Kidney (tissue), 14 donors: ENCODE results near the gene ADGRG2. TPM values are rescaled to one million over a fixed set of nuclear protein-coding genes. Genes with fewer than 3 reads are reported as not detected.
"Not testable (repeated sequence)": the region's sequence is repeated elsewhere in the genome, so short reads cannot be mapped to it uniquely, and the experiment has no call there.

Experiments used
- DNase-seq, 5 donors: peaks; one replicate each; pipeline ENCODE4 v3.0.0-alpha.2; 2013 to 2020
- FAIRE-seq: peaks from 2 replicates; lab custom pipeline; 2012; peaks lifted over from hg19 to GRCh38; lab: Jason Lieb, UNC
- H3K27ac ChIP-seq, 2 donors: one replicate each; pipeline ENCODE4 v1.7.0; 2013; ENCODE audit warnings: low read depth in 2 of 2, low read length in 2 of 2, inconsistent platforms in 1 of 2
- H3K27me3 ChIP-seq: one replicate; pipeline ENCODE4 v1.7.1; 2013; ENCODE audit warnings: low read length, inconsistent platforms; ENCODE audit not compliant: control insufficient read depth, insufficient read depth
- H3K36me3 ChIP-seq, 3 donors: one replicate each; pipeline versions ENCODE4 v1.7.0 to v1.7.1; 2013; ENCODE audit warnings: low read length in 3 of 3, control low read depth in 1 of 3, inconsistent platforms in 1 of 3; ENCODE audit not compliant: insufficient read depth in 3 of 3, control insufficient read depth in 2 of 3
- H3K4me1 ChIP-seq, 3 donors: one replicate each; pipeline versions ENCODE4 v1.7.0 to v1.7.1; 2013; ENCODE audit warnings: low read length in 3 of 3, inconsistent platforms in 1 of 3, low read depth in 1 of 3; ENCODE audit not compliant: control insufficient read depth in 2 of 3, insufficient read depth in 2 of 3
- H3K4me3 ChIP-seq, 3 donors: one replicate each; pipeline versions ENCODE4 v1.7.0 to v1.8.1; 2013; ENCODE audit warnings: low read length in 3 of 3, control low read depth in 1 of 3, inconsistent platforms in 1 of 3
- H3K9ac ChIP-seq, 3 donors: one replicate each; pipeline versions ENCODE4 v1.7.0 to v1.7.1; 2013; ENCODE audit warnings: low read length in 3 of 3, control low read depth in 1 of 3, inconsistent platforms in 1 of 3
- H3K9me3 ChIP-seq, 3 donors: one replicate each; pipeline versions ENCODE4 v1.7.0 to v1.7.1; 2013; ENCODE audit warnings: low read length in 3 of 3, control low read depth in 1 of 3, inconsistent platforms in 1 of 3; ENCODE audit not compliant: control insufficient read depth in 2 of 3, insufficient read depth in 1 of 3
- CTCF ChIP-seq: IDR thresholded peaks from 3 replicates; pipeline ENCODE4 v1.5.1; 2012; ENCODE audit warnings: mild to moderate bottlenecking, moderate library complexity, borderline replicate concordance; ENCODE audit not compliant: insufficient read depth; ENCODE audit errors: extremely low read depth
- intact Hi-C: fragments of 100-400 bp; cut with DNase I; formaldehyde crosslinking; loops from one replicate; pipeline ENCODE4 v1.11.1; 2022
- polyA plus RNA-seq: library from polyadenylated mRNA; stranded (reverse); fragments of 350-450 nt; fragmentation: Illumina TruSeq; extraction: RNeasy Lipid Tissue Mini Kit (QIAGEN cat#74804); gene quantifications from one replicate; pipeline ENCODE4 v1.2.3, GENCODE V29; 2014; ENCODE audit warnings: low read depth, low replicate concordance; ENCODE audit not compliant: insufficient read depth
- total RNA-seq: library from RNA; stranded (reverse); fragmentation: NEBNext Ultra II Directional; extraction: Animal tissue kit (Norgen Biotek cat#: 25700); gene quantifications from one replicate; pipeline ENCODE4 v1.2.1, GENCODE V29; 2021
- donor health status: control.
- donor health status: control.
- donor health status: control.
- donor health status: control.
- donor health status: control.
- donor health status: DM: yes; HTN: yes; CAD: no.
- donor health status: Normal renal cell carcinoma (clear cell type).

The ADGRG2 gene
- total and polyA plus RNA-seq, 2 donors from 2014 or later = 1.2 TPM; not detected in 1

GRCh38 chrX:18981124-18981807, 141.0 kb downstream of the ADGRG2 start:
- Histone ChIP-seq H3K27me3 (no peaks in the 10 kb centered on the region), H3K27ac (no peak overlapping the region), H3K4me1 (peaks cover 0 to 6% (median 6%) of the 10 kb centered on the region in 3 donors), H3K9ac (no peak overlapping the region), H3K9me3 (no peaks in the 10 kb centered on the region), H3K4me3 (no peak overlapping the region), H3K36me3 (no peaks in the 10 kb centered on the region)
- FAIRE-seq (no peak), DNase-seq (no peak)
- intact Hi-C loops = no loop called here
- no peak for TF ChIP-seq CTCF

- H3K9ac ChIP-seq, H3K27me3 ChIP-seq, FAIRE-seq, H3K9me3 ChIP-seq, H3K4me1 ChIP-seq, H3K4me3 ChIP-seq, H3K27ac ChIP-seq, DNase-seq, intact Hi-C loops, H3K36me3 ChIP-seq: not testable (repeated sequence)
These were observed 142.0 kb downstream of the ADGRG2 start for GRCh38 chrX:18980262-18980661.

- no peak overlapping the region for H3K27ac ChIP-seq
- intact Hi-C loops = no loop called here
- H3K4me1 ChIP-seq = no peaks in the 10 kb centered on the region
- H3K27me3 ChIP-seq = no peaks in the 10 kb centered on the region
- no peaks in the 10 kb centered on the region for H3K36me3 ChIP-seq
- H3K4me3 ChIP-seq = no peak overlapping the region
- H3K9me3 ChIP-seq = peaks cover 0 to 2% (median 0%) of the 10 kb centered on the region in 3 donors
- DNase-seq = no peak
- FAIRE-seq = no peak
- no peak overlapping the region for H3K9ac ChIP-seq
- TF ChIP-seq CTCF = no peak
These were observed 147.3 kb downstream of the ADGRG2 start for GRCh38 chrX:18974993-18975392.

- no peaks in the 10 kb centered on the region for H3K27me3 ChIP-seq
- TF ChIP-seq CTCF = no peak
- no peaks in the 10 kb centered on the region for H3K4me1 ChIP-seq
- no peak for FAIRE-seq
- no peaks in the 10 kb centered on the region for H3K36me3 ChIP-seq
- H3K9me3 ChIP-seq = peaks cover 0 to 2% (median 0%) of the 10 kb centered on the region in 3 donors
- peak in 2 of 5 donors; percentile 17 to 39 for DNase-seq
- intact Hi-C loops = no loop called here
- H3K27ac ChIP-seq = no peak overlapping the region
- H3K9ac ChIP-seq = no peak overlapping the region
- no peak overlapping the region for H3K4me3 ChIP-seq
These were observed 148.6 kb downstream of the ADGRG2 start for GRCh38 chrX:18973527-18974192.
